Measurements from ENCODE around the gene NR2F1-AS1. TPM values are rescaled to one million over a fixed set of nuclear protein-coding genes. Genes with fewer than 3 reads are reported as not detected.

NR2F1-AS1 gene
- total RNA-seq, 2 experiments from 2014 or later = not detected

- Mint-ChIP-seq H3K4me1 (peaks cover 27% of the 10 kb centered on the region), H3K27me3 (peaks cover 69% of the 10 kb centered on the region), H3K4me3 (no peak overlapping the region), H3K27ac (peak overlapping the region; percentile 71), H3K9me3 (peaks cover 5% of the 10 kb centered on the region), H3K36me3 (peaks cover 8% of the 10 kb centered on the region)
- no peak for DNase-seq
Observed at GRCh38 chr5:93587597-93588351, 6.8 kb upstream of the NR2F1-AS1 start.

GRCh38 chr5:93586736-93587596 lies 5.9 kb upstream of the NR2F1-AS1 start:
- Mint-ChIP-seq H3K4me3 (no peak overlapping the region), H3K27ac (peak overlapping the region; percentile 71), H3K9me3 (peaks cover 5% of the 10 kb centered on the region), H3K27me3 (peaks cover 68% of the 10 kb centered on the region), H3K36me3 (peaks cover 8% of the 10 kb centered on the region), H3K4me1 (peaks cover 27% of the 10 kb centered on the region)
- no peak for DNase-seq

GRCh38 chr5:93585767-93586385 lies 4.9 kb upstream of the NR2F1-AS1 start:
- Mint-ChIP-seq H3K4me1 (peaks cover 27% of the 10 kb centered on the region), H3K27ac (no peak overlapping the region), H3K27me3 (peaks cover 61% of the 10 kb centered on the region), H3K36me3 (peaks cover 8% of the 10 kb centered on the region), H3K4me3 (peak overlapping the region; percentile 61), H3K9me3 (peaks cover 5% of the 10 kb centered on the region)
- DNase-seq = no peak

- H3K4me1 Mint-ChIP-seq = peaks cover 32% of the 10 kb centered on the region
- H3K27me3 Mint-ChIP-seq = peaks cover 61% of the 10 kb centered on the region
- no peak overlapping the region for H3K27ac Mint-ChIP-seq
- DNase-seq = no peak
- peaks cover 8% of the 10 kb centered on the region for H3K36me3 Mint-ChIP-seq
- H3K9me3 Mint-ChIP-seq = peaks cover 5% of the 10 kb centered on the region
- peak overlapping the region; percentile 32 for H3K4me3 Mint-ChIP-seq
Observed at GRCh38 chr5:93585041-93585766, 4.2 kb upstream of the NR2F1-AS1 start.

GRCh38 chr5:93584596-93585040 lies 3.6 kb upstream of the NR2F1-AS1 start:
- peaks cover 61% of the 10 kb centered on the region for H3K27me3 Mint-ChIP-seq
- H3K4me3 Mint-ChIP-seq = no peak overlapping the region
- no peak overlapping the region for H3K27ac Mint-ChIP-seq
- H3K4me1 Mint-ChIP-seq = peaks cover 33% of the 10 kb centered on the region
- DNase-seq = no peak
- H3K36me3 Mint-ChIP-seq = peaks cover 8% of the 10 kb centered on the region
- H3K9me3 Mint-ChIP-seq = peaks cover 5% of the 10 kb centered on the region

- Mint-ChIP-seq H3K9me3 (peaks cover 4% of the 10 kb centered on the region), H3K27ac (no peak overlapping the region), H3K4me3 (peak overlapping the region; percentile 65), H3K27me3 (peaks cover 58% of the 10 kb centered on the region), H3K4me1 (peaks cover 34% of the 10 kb centered on the region), H3K36me3 (peaks cover 8% of the 10 kb centered on the region)
- peak; percentile 56 for DNase-seq
Observed at GRCh38 chr5:93583768-93584595, 3.0 kb upstream of the NR2F1-AS1 start.

GRCh38 chr5:93583439-93583767 lies 2.4 kb upstream of the NR2F1-AS1 start:
- DNase-seq = no peak
- H3K4me3 Mint-ChIP-seq = peak overlapping the region; percentile 65
- H3K27ac Mint-ChIP-seq = no peak overlapping the region
- H3K9me3 Mint-ChIP-seq = no peaks in the 10 kb centered on the region
- H3K4me1 Mint-ChIP-seq = peaks cover 32% of the 10 kb centered on the region
- H3K27me3 Mint-ChIP-seq = peaks cover 58% of the 10 kb centered on the region
- H3K36me3 Mint-ChIP-seq = peaks cover 4% of the 10 kb centered on the region

GRCh38 chr5:93582677-93583438 lies 1.8 kb upstream of the NR2F1-AS1 start, which contains the start of gene NR2F1:
Gene NR2F1, plus strand, starts transcription at chr5:93583222. Its CDS starts 1,802 bp downstream, at chr5:93585024.
- Mint-ChIP-seq H3K9me3 (no peaks in the 10 kb centered on the region), H3K27me3 (peaks cover 60% of the 10 kb centered on the region), H3K36me3 (peaks cover 2% of the 10 kb centered on the region), H3K27ac (no peak within 1 kb of the TSS), H3K4me1 (peaks cover 31% of the 10 kb centered on the region), H3K4me3 (peak within 1 kb of the TSS; percentile 65)
- DNase-seq = no peak

- no peak for DNase-seq
- no peaks in the 10 kb centered on the region for H3K36me3 Mint-ChIP-seq
- H3K4me3 Mint-ChIP-seq = no peak overlapping the region
- H3K9me3 Mint-ChIP-seq = no peaks in the 10 kb centered on the region
- peaks cover 24% of the 10 kb centered on the region for H3K4me1 Mint-ChIP-seq
- no peak overlapping the region for H3K27ac Mint-ChIP-seq
- H3K27me3 Mint-ChIP-seq = peaks cover 60% of the 10 kb centered on the region
Observed at GRCh38 chr5:93582167-93582462, 1.1 kb upstream of the NR2F1-AS1 start.

GRCh38 chr5:93580063-93580926 lies 724 bp downstream of the NR2F1-AS1 start:
- Mint-ChIP-seq H3K36me3 (no peaks in the 10 kb centered on the region), H3K27ac (no peak overlapping the region), H3K4me1 (peaks cover 16% of the 10 kb centered on the region), H3K9me3 (no peaks in the 10 kb centered on the region), H3K27me3 (peaks cover 58% of the 10 kb centered on the region), H3K4me3 (peak overlapping the region; percentile 67)
- DNase-seq = no peak

- peak overlapping the region; percentile 67 for H3K4me3 Mint-ChIP-seq
- H3K36me3 Mint-ChIP-seq = no peaks in the 10 kb centered on the region
- H3K27ac Mint-ChIP-seq = no peak overlapping the region
Observed at GRCh38 chr5:93579692-93580062, 1.3 kb downstream of the NR2F1-AS1 start.

GRCh38 chr5:93578813-93579691 lies 2.0 kb downstream of the NR2F1-AS1 start:
- H3K27ac Mint-ChIP-seq = no peak overlapping the region
- no peaks in the 10 kb centered on the region for H3K36me3 Mint-ChIP-seq
- no peak overlapping the region for H3K4me3 Mint-ChIP-seq
- H3K27me3 Mint-ChIP-seq = peaks cover 69% of the 10 kb centered on the region
- no peaks in the 10 kb centered on the region for H3K9me3 Mint-ChIP-seq
- H3K4me1 Mint-ChIP-seq = peaks cover 16% of the 10 kb centered on the region
- no peak for DNase-seq

More at GRCh38 chr5:93579692-93580062, 1.3 kb downstream of the NR2F1-AS1 start:
- peaks cover 16% of the 10 kb centered on the region for H3K4me1 Mint-ChIP-seq
- no peaks in the 10 kb centered on the region for H3K9me3 Mint-ChIP-seq
- no peak for DNase-seq
- peaks cover 62% of the 10 kb centered on the region for H3K27me3 Mint-ChIP-seq

All from activated naive CD8-positive, alpha-beta T cell treated with anti-CD3 and anti-CD28 coated beads for 36 hours (primary cell).